Colonic mucosa (tissue), 4 donors: ENCODE data around the gene CLHC1. TPM values are rescaled to one million over a fixed set of nuclear protein-coding genes. Genes with fewer than 3 reads are reported as not detected.

Source experiments
- DNase-seq: peaks from one replicate; pipeline ENCODE4 v3.0.0-alpha.2; 2020
- H3K27ac ChIP-seq: fragments of 200-600 bp; one replicate; pipeline ENCODE4 v1.8.0; 2021
- H3K27me3 ChIP-seq: fragments of 200-600 bp; one replicate; pipeline ENCODE4 v1.8.0; 2021
- H3K36me3 ChIP-seq: fragments of 200-600 bp; one replicate; pipeline ENCODE4 v1.8.0; 2021
- H3K4me1 ChIP-seq: fragments of 200-600 bp; one replicate; pipeline ENCODE4 v1.8.0; 2021; ENCODE audit warnings: mild to moderate bottlenecking
- H3K4me3 ChIP-seq: fragments of 200-600 bp; one replicate; pipeline ENCODE4 v1.8.0; 2021
- H3K9ac ChIP-seq, 2 donors: one replicate each; pipeline ENCODE4 v1.7.0; 2013; ENCODE audit warnings: control low read depth in 2 of 2, low read depth in 2 of 2, low read length in 2 of 2
- H3K9me3 ChIP-seq: fragments of 200-600 bp; one replicate; pipeline ENCODE4 v1.8.0; 2021
- intact Hi-C: fragments of 100-400 bp; cut with DNase I; formaldehyde crosslinking; loops from one replicate; pipeline ENCODE4 v1.14.1; 2022
- total RNA-seq, 2 donors: library from RNA; stranded (reverse); fragmentation: NEBNext Ultra II Directional in 1 of 2; extraction: Animal tissue kit (Norgen Biotek cat#: 25700) in 1 of 2; gene quantifications; one replicate each; pipeline ENCODE4 v1.2.1, GENCODE V29; 2021
- TF ChIP-seq, protein P1 (sequence below): fragments of 200-600 bp; IDR thresholded peaks from one replicate; pipeline ENCODE4 v1.8.0; 2022; ENCODE audit warnings: antibody characterized with exemption, mild to moderate bottlenecking
- donor health status: healthy.
- donor health status: DM: no; HTN: no; CAD: no.
- donor health status: DM: no; HTN: no; CAD: no.

The CLHC1 gene
- total RNA-seq, 2 donors from 2014 or later, result 8.1 to 8.9 TPM

DNA sequence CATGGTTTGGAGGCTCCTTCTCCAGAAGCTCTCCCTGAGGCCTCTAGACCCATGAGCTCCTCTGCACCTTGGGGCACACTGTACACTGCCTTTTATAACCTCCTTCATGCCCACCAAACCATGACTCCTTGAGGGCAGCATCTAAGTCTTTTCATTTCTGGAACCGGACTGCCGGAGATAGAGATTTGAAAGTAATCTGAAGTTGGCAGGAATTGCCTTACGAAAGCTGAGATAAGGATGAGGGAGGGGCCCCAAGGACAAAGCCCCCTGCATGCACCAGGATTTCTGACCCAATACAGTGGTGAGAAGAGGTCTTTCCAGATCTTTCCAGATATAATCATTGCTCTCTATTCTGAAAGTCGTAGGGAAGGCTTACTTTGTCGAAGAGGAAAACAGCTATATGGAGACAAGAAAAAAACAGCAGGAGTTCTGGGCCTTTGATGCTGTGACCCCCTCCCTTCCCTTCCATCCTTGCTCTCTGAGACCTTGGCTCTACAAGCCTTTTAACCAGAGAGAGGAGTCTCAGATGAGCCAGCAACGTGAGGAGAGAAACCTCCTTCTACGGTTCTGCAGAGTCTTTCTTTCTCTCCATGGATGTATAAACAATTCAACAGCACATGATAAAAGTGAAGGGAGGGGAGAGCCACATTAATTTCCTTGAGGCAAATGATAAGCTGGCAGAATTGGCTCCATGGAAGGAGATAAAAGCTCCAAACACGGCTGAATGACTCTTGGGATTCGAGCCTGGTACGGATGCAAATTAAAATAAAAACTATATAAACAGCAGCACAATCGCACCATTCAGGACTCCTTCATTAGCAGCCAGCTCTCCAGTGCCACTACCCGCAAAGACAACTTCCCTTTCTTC, 93.8 kb downstream of the CLHC1 start:
- no peaks in the 10 kb centered on the region for H3K4me1 ChIP-seq
- peak overlapping the region in 1 of 2 donors; percentile 36 for H3K9ac ChIP-seq
- intact Hi-C loops, result no loop called here
- H3K36me3 ChIP-seq, result no peaks in the 10 kb centered on the region
- no peaks in the 10 kb centered on the region for H3K9me3 ChIP-seq
- H3K27me3 ChIP-seq, result no peaks in the 10 kb centered on the region
- DNase-seq, result no peak
- peak overlapping the region; percentile 26 for H3K27ac ChIP-seq
- H3K4me3 ChIP-seq, result no peak overlapping the region
- TF ChIP-seq, protein P1, sequence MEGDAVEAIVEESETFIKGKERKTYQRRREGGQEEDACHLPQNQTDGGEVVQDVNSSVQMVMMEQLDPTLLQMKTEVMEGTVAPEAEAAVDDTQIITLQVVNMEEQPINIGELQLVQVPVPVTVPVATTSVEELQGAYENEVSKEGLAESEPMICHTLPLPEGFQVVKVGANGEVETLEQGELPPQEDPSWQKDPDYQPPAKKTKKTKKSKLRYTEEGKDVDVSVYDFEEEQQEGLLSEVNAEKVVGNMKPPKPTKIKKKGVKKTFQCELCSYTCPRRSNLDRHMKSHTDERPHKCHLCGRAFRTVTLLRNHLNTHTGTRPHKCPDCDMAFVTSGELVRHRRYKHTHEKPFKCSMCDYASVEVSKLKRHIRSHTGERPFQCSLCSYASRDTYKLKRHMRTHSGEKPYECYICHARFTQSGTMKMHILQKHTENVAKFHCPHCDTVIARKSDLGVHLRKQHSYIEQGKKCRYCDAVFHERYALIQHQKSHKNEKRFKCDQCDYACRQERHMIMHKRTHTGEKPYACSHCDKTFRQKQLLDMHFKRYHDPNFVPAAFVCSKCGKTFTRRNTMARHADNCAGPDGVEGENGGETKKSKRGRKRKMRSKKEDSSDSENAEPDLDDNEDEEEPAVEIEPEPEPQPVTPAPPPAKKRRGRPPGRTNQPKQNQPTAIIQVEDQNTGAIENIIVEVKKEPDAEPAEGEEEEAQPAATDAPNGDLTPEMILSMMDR, result no peak

DNA sequence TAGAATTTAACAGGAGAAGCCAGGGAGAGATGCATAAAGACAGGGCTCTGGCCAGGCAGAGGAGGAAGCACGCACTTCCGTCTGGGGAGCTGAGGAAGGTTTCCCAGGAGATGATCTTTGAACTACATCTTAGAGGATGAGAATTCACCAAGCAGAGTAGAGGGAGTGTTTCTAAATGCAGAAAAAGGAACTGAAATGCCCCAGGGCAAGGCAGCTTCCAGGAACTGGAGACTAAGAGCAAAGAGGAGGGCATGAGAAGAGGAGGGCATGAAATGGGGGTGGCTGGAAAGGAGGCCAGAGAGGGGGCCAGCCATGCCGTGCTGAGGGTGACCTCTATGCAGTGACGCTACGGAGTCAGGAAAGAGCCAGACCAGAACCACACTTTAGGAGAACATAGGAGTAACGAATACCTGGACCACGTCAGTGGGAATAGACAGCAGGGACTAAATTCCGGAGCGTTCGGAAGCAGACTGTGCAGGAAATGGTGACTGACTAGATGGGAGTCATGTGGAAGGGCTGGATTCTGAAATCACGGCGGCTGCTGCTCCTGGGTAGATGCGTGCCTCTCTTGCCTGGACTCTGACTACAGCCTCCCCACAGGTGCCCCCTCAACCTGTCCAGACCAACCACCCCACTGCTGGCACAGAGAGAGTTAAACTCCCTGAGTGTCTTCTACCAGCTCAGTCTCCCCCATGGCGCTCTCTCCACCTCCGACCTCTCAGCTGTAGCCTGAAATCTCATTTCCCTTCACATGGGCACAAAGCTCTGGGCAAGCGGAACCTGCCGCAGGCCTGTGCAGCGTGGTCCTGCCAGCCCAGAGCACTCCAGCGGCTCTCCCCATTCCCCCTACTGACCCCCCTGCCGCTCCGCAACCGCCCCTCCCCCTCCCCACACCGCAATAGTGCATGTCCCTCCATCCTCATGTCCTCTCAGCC, 94.8 kb downstream of the CLHC1 start:
- TF ChIP-seq, protein P1, result no peak
- Histone ChIP-seq H3K4me3 (no peak overlapping the region), H3K27ac (peak overlapping the region; percentile 76), H3K9ac (peak overlapping the region in 1 of 2 donors; percentile 55), H3K9me3 (no peaks in the 10 kb centered on the region), H3K4me1 (no peaks in the 10 kb centered on the region), H3K27me3 (no peaks in the 10 kb centered on the region), H3K36me3 (no peaks in the 10 kb centered on the region)
- intact Hi-C loops, result no loop called here
- peak; percentile 69 for DNase-seq

DNA sequence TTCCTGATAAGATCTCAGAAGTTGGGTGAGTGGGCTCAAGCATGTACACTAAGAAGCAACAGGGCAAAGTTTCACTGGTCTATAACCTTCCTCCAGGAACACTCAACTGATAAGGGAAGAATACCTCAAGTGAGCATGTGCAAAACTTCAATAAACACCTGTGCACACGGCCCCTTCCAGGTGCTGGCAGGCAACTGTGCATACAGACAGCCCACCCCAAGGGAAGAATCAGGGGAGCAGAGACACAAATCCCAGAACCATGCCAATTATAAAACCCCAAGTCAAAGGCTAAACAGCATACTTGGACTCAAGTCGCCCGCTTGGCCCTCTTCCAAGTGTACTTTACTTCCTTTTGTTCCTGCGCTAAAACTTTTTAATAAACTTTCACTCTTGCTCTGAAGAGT, 96.0 kb downstream of the CLHC1 start:
- Histone ChIP-seq H3K9me3 (no peaks in the 10 kb centered on the region), H3K27ac (peak overlapping the region; percentile 76), H3K36me3 (no peaks in the 10 kb centered on the region), H3K27me3 (no peaks in the 10 kb centered on the region), H3K4me1 (no peaks in the 10 kb centered on the region), H3K9ac (peak overlapping the region in 1 of 2 donors; percentile 55), H3K4me3 (no peak overlapping the region)
- intact Hi-C loops, result no loop called here
- TF ChIP-seq, protein P1, result no peak
- peak; percentile 68 for DNase-seq

DNA sequence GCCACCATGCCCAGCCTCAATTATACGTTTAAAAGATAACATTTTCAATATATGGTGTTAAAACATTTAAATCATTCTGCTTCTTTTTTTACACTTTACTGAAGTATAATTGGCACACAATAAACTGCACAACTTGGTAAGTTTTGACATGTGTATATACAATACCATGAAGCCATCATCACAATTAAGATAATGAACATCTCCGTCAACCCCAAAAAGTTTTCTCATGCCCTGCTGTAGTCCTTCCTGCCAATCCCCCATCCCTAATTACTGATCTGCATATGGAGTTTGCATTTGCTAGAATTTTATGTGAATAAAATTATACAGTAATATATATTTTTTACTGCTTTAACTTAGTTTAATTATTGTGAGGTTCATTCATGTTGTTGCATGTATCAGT, 96.6 kb downstream of the CLHC1 start:
- Histone ChIP-seq H3K9ac (no peak overlapping the region), H3K36me3 (no peaks in the 10 kb centered on the region), H3K27me3 (no peaks in the 10 kb centered on the region), H3K9me3 (no peaks in the 10 kb centered on the region), H3K27ac (peak overlapping the region; percentile 76), H3K4me3 (no peak overlapping the region), H3K4me1 (no peaks in the 10 kb centered on the region)
- TF ChIP-seq, protein P1, result no peak
- intact Hi-C loops, result no loop called here
- no peak for DNase-seq

DNA sequence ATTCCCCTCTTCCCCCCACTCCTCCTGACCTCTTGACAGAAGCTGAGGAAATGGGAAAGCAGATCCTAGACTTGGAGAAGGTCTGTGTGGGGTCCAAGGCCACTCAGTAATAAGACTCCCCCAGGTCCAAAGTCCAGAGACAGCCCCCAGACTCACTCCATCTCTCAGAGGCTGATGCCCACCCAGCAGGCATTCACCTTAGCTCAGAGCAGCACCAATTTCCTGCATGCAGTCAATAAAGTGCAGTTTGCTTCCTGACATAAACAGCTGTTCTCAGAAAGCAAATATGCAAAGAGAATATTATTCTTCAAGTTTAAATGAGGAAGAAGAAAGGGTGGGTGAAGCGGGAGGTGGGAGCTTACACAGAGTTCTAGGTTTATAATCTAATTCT, 97.8 kb downstream of the CLHC1 start:
- peak overlapping the region; percentile 13 to 39 for H3K9ac ChIP-seq
- H3K27me3 ChIP-seq, result no peaks in the 10 kb centered on the region
- peak overlapping the region; percentile 58 for H3K27ac ChIP-seq
- intact Hi-C loops, result no loop called here
- TF ChIP-seq, protein P1, result no peak
- no peaks in the 10 kb centered on the region for H3K4me1 ChIP-seq
- no peak for DNase-seq
- H3K9me3 ChIP-seq, result no peaks in the 10 kb centered on the region
- no peaks in the 10 kb centered on the region for H3K36me3 ChIP-seq
- no peak overlapping the region for H3K4me3 ChIP-seq
